ENCODE measurements around the gene ATPAF2.

ATPAF2 gene

DNA sequence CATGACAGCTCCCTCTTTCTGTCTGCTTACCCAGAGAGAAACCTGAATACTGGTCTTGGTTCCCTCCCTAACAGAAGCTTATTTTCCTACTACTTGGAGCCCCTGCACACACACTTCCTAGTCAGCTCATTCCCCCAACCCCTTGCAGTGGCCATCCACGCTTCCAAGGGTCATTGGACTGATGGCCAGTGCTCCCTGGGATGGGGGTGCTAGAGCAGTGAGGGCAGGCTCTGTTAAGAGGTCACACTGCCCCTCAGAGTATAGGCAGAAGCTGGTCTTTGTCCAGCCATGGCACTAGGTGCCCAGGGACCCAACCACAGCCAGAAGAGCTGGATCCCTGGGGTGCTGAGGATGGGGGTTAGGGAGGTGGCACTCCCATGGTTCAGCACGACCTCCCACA lies 53.8 kb downstream of the ATPAF2 start:
- DNase-seq (ENCODE audit: low read depth) = no peak

DNA sequence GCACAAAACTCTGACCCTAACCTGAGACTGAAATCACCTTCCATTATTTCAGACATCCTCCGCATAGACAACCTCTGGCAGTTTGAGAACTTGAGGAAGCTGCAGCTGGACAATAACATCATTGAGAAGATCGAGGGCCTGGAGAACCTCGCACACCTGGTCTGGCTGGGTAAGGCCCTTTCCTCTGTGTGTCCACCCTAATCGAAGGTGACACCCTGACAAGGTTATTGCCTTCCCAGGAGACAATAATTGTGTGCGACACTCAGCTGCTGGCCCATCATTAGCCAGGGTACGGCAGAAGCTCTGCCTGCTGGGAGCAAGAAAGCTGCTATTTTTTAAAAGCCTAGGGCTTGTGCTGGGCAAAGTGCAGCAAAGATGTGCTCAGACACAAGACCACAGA lies 55.2 kb downstream of the ATPAF2 start:
- no peak for DNase-seq (ENCODE audit: low read depth)

DNA sequence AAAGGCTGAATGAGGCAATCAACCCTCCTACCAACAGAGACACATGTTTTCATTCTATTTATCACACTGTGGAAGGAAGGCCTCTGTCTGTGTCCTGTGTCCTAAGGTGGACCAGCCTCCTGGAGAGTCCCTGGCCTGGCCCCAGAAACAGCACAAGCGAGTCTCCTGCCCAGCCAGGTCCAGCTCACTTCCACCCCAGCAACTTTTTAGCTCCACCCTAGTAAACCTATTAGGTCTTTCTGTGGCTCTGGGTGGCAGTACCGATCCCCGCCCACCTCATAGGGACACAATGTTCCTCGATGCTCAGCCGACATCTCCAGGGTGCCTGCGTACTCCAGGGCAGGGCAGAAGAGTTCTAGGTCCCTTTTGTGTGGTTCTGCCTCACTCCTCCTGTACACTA lies 55.6 kb downstream of the ATPAF2 start:
- DNase-seq (ENCODE audit: low read depth) = no peak

DNA sequence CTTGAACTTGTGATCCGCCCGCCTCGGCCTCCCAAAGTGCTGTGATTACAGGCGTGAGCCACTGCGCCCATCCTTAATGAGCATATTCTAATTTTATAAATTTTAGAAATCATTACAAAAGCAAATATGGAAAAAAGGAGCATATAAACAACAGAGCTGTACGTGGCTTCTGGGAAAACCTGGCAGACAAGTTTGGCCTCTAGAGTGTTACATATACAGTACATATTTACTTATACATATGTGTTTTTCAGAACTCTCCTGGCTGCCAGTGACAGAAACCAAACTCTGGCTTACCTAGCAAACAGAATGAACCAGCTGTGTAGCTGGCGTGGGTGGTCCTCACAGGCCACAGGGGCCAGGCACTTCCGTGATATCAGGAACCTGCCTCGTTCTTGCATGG lies 56.2 kb downstream of the ATPAF2 start:
- no peak for DNase-seq (ENCODE audit: low read depth)

DNA sequence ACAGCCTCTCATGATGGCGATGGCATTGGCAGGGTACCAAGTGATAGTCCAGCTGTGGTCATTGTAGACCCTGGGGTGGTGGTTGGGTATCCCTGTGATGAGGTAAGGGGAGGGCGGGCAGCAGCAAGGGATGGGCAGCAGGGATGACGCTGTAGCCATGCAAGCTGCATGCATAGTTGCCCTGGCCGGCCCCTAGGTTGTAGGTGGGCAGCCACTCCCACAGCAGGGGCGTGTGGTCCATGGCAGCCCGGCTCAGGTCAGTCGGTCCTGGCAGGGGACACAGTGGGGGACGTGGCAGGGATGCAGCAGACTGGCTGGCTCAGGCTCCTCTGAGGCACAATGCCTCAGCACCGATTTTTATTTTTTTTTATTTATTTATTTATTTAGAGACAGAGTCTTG lies 57.6 kb downstream of the ATPAF2 start:
- no peak for DNase-seq (ENCODE audit: low read depth)

DNA sequence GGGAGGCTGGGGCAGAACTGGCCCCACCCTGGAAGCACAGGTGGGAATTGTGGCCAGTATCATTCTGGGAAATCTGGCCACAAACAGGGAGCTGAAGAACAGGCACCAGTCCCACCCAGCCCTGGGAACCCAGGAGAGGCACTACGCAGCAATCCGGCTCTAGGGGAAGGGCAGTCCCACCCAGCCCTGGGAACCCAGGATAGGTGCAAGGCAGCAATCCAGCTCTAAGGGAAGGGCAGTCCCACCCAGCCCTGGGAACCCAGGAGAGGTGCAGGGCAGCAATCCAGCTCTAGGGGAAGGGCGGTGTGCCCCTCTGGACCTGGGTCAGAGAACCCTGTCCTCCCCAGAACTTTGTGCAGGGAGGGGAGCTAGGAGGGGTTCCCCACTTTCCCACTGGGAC lies 59.2 kb downstream of the ATPAF2 start:
- DNase-seq (ENCODE audit: low read depth) = no peak

DNA sequence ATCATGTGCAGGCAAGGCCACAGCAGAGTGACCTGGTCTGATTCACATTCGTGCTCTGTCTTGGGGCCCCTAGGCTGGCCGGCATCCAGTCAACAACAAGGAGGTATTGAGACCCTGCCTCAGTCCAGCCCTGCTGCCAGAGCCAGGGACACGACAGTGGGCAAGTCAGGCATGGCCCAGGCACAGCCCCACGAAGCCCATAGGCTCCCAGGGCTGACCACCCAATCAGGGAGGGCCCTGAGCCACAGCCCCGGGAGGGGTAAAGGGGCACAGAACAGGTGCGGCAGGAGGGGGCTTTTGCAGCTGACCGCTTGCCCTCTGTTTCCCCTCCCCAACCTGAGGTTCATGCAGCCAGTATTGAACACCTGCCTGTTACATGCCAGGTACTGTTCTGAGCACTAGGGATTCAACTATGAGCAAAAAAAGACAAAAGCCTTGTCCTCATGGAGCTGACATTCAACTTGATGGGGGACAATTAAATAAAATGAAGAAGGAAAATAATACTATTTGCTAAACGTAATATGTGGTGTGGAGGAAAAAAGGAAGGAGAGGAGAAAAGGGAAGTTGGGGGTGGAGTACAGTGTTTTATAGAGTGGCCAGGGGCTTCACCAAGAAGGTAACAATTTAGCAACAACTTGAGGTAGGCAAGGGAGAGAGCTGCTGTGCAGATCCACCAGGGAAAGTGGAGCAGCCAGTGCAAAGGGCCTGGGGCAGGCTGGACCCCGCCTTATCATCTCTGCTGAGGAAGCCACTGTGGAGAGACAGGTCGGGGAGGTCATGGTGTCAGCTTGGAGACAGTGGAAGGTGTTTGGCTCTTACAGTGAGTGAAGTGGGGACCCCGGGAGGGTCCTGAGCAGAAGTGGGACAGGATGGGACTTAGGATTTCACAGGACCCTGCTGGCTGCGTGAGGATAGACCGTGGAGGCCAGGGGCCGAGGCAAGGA lies 60.2 kb downstream of the ATPAF2 start:
- DNase-seq (ENCODE audit: low read depth) = no peak

DNA sequence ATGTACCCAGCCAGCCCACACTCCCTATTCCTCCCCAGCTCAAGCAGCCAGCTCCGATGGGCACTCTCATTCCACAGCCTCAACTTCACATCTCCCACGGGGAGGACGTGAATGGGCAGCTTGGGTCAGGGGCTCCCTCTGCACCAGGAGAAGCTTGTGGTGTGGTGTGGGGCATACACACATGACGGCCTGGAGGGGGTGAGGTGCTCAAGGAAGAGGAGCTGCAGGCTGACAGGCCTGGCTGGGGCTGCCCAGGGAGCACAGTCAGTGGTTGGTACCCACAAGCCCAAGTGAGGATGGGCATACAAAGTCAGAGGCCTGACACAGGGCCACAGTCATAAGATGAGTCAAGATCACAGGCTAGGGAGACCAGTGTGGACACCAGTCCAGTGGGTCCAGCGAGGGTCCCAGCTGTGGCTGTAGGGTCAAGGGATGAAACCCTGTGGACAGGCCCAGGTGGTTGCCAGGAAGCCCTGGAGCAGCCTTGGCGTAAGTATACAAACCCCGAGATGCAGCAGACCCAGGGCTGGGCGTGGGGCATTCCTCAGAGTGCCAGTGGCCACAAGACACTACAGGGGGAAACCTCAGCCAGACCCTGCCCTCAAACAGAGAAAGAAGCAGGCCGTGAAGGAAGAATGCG lies 61.9 kb downstream of the ATPAF2 start:
- no peak for DNase-seq (ENCODE audit: low read depth)

DNA sequence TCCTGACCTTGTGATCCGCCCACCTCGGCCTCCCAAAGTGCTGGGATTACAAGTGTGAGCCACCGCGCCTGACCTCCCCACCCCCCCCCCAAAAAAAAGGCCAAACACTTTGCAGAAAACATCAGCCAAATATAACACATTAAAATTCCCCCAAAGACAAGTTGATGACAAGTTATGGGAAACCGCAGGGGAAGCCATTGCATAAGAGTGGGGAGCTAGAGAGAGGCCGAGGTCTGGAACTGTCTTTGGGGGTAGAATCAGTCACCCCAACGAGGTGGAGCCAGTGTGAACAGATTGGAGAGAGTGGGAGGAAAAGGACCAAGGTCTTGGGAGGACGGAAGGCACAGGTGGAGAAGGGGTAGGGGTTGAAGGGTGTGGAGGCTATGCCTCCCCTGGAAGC lies 63.5 kb downstream of the ATPAF2 start:
- DNase-seq (ENCODE audit: low read depth) = no peak

DNA sequence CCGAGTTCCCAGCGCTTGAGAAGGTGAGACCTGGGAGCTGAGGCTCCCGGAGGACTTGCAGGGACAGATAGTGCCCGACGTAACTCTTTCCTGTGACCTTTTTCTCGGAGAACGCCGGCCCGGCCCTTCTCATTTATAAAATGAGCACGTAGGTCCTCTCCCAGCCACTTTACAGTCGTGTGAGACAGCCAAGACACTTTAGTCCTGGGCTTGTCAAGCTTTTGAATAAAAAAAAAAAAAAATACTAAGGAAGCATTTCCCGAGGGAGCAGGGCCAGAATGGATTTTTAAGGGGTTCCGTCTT lies 66.1 kb downstream of the ATPAF2 start:
- no peak for DNase-seq (ENCODE audit: low read depth)

DNA sequence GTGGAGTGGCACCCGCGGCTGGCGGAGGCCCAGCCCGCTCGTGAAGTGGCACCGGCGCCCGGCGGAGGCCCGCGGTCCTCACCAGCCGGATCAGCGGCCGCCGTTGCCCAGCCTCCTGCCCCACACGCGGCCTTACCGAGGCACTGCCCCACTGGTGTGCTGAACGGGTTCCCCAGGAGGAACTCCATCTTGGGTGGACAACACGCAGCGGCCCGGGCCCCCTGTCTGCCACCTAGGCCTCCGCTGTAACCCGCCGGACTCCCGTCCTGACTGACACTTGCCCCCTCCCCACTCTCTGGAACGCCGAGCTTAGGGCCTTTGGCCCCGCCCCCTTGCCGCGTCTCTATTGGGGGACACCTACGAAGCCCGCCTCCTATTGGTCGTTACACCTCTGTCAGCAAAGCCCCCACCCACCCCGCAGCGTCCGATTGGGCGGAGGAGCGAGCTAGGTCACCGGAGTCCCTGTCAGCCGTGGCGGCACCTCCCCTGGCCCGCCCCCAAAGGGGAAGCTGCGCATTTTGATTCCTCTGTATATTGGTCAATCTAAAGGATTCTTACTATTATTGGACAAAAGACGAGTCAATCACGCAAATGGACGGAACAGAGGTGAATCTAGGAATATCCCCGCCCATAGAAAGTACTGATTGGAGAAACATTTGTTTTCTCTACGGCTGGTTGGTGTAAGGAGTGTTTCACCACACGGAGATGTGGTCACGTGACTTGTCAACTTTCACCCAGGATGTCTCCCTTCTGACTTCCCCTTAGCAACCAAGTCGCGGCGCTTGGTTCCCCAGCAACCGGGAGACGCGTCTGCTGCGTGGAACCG lies 66.6 kb downstream of the ATPAF2 start, which contains the start of the genes DRC3 and TOM1L2:
Gene DRC3, plus strand, starts transcription at position 737 of the 826 bp plus-strand sequence. CDS start 4,737 bp downstream, outside the sequence.
Gene TOM1L2, minus strand, starts transcription at position 275 of the 826 bp plus-strand sequence. Its CDS starts 87 bp downstream, at position 188.
- peak; percentile 99 for DNase-seq (ENCODE audit: low read depth)

DNA sequence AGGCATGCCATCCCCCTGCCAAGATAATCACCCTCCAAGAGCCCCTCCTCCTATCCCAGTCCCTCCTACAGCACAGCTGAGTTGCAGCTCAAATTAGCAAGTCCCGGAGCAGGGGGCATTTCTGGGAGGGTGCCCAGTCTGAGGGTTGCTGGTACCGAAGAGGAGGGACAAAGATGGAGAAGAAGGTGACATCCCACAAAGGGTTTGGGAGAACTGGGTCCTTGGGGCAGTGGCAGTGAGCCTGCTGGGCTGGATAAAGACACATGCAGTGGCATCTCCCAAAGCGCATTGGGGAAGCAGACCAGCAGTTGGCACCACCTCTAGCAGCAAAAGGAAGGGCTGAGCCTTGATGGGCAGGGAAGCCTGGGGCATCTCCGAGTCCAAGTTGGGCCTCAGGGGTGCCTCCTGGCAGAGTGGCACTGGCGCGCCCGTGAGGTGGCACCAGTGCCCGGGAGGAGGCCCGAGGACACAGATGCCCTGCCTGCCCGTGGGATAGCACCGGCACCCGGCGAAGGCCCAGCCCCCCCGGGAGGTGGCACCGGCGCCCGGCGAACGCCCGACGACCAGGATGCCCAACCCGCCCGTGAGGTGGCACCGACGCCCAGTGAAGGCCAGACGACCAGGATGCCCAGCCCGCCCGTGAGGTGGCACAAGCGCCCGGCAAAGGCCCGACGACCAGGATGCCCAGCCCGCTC lies 67.4 kb downstream of the ATPAF2 start:
- peak; percentile 14 for DNase-seq (ENCODE audit: low read depth)

DNA sequence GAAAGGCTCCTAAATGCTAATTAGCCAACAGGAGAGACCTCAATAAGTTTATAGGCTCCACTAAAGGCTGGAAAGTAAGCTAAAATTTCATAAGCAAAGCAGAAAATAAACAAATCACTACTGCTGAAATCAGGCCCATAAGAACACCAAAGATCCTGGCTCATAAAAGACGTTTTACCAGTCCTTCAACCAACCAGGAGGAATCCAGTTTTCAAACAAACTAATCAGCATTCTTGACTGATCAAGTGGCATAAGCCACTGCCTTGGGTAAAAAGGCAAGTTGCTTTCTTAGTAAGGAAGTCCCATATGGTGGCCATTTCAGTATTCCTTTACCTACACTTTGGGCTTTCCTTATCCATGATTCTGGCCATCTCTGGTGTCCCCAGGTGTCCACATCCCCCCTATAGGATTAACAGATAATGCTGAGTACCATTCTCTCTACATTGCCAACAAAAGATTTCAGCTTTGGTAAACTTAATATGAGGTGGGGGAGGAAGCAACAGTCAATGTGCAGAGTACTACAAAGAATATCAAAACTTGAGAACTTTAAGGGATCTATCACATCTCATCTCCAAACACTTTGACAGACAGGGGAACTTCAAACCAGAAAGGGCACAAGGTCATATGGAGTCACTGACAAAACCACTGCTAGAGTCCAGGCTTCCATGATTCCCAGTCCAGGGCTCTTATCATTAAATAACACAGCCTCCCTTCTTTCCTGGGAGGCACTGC lies 68.1 kb downstream of the ATPAF2 start:
- DNase-seq (ENCODE audit: low read depth) = no peak

Measured in activated T-cell treated with anti-CD3 and anti-CD28 coated beads for 1 hour (primary cell).